DOHH2 (cell line): ENCODE data around the gene APIP.

ENCODE experiments used
- CTCF ChIP-seq: fragments of 200-600 bp; sonication (generic); IDR thresholded peaks from one replicate; pipeline ENCODE4 v1.5.1; 2014; ENCODE audit warnings: antibody characterized with exemption, mild to moderate bottlenecking, low read depth, low read length; ENCODE audit not compliant: poor library complexity, severe bottlenecking
- EZH2phosphoT487 ChIP-seq: fragments of 200-600 bp; sonication (generic); IDR thresholded peaks from 2 replicates; pipeline ENCODE4 v1.6.1; 2017; ENCODE audit warnings: borderline replicate concordance, mild to moderate bottlenecking, antibody characterized with exemption, low read length, moderate library complexity, mixed read lengths

DNA sequence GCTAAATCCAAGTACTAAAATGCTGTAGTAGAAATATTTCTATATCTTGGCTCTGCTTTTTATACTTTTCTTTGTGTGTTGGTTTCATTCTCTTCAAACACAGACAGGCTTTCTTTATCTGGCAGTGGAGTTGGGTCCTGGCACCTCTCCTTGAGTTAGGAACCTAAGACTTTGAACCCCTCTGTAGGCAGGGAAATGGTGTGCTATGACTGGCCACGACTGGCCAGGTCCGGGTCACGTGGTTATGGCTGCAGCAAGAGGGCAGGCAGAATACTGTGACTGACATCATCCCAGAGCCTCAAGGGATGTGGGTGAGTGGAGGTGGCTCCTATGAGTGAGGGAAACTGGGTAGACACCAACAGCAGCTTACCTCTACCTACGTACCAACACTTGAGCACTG, 42.0 kb downstream of the APIP start:
- TF ChIP-seq CTCF (no peak), EZH2phosphoT487 (no peak)
